ENCODE data around the gene AMH. TPM values are rescaled to one million over a fixed set of nuclear protein-coding genes. Genes with fewer than 3 reads are reported as not detected.
A peak's percentile ranks its signal among the peaks of the same experiment; 100 is the strongest.

AMH gene
- total and polyA plus RNA-seq, 2 of the 13 experiments (the other 11 are each of a cell fraction or from before 2014, with no cell fraction given) = 0.03 to 0.18 TPM

DNA sequence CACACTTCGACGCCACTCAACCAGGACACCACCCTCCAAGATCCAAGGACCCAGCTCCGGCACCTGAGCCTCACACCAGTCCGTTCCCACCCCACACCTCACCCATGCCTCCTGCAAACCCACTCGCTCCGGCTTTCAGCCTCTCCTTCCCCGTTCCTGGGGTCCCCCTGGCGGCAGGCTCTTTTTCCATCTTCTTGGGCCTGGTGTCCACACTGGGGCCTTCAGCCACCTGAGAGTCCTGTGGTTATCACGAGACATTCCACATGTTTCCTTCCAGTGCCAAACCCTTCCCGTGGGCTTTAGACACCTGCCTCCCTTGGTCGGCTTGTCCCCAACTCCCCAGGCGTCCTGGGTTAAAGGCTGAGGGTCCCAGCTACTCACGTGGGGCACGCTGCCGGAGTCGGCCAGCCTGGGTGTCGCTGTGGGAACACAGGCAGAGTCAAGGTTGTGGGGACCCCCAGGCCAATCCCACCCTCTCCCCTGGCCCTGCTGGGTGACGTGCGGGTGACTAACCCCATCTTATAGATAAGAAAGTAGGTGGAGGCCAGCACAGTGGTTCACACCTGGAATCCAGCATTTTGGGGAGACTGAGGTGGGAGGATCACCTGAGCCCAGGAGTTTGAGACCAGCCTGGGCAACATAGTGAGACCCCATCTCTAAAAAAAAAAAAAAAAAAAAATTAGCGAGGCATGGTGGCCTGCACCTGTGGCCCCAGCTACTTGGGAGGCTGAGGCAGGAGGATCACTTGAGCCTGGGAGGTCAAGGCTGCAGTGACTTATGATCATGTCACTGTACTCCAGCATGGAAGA is 5.1 kb downstream of the AMH start (continued):
- TF ChIP-seq, protein P1, sequence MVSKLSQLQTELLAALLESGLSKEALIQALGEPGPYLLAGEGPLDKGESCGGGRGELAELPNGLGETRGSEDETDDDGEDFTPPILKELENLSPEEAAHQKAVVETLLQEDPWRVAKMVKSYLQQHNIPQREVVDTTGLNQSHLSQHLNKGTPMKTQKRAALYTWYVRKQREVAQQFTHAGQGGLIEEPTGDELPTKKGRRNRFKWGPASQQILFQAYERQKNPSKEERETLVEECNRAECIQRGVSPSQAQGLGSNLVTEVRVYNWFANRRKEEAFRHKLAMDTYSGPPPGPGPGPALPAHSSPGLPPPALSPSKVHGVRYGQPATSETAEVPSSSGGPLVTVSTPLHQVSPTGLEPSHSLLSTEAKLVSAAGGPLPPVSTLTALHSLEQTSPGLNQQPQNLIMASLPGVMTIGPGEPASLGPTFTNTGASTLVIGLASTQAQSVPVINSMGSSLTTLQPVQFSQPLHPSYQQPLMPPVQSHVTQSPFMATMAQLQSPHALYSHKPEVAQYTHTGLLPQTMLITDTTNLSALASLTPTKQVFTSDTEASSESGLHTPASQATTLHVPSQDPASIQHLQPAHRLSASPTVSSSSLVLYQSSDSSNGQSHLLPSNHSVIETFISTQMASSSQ (IDR thresholded peaks at IDR 0.05; ENCODE audit: low read depth) = no peak
- TF ChIP-seq, protein P1 (CRISPR knock-in tag; IDR thresholded peaks at IDR 0.05; ENCODE audit: borderline replicate concordance) = no peak
- TF ChIP-seq ZNF83 (CRISPR knock-in tag; IDR thresholded peaks at IDR 0.05; ENCODE audit: borderline replicate concordance) (peak; percentile 57; the same call in 1 of the 2 replicates), NFRKB (IDR thresholded peaks at IDR 0.05) (no peak), IKZF4 (CRISPR knock-in tag; IDR thresholded peaks at IDR 0.05; ENCODE audit: borderline replicate concordance, low read depth, not compliant biosample characterization) (peak; percentile 27), NFATC3 (CRISPR knock-in tag; IDR thresholded peaks at IDR 0.05) (no peak), PCBP2 (optimal IDR thresholded peaks at IDR 0.05; ENCODE audit: low read depth, low read length, poor library complexity, severe bottlenecking) (no peak), ZC3H13 (CRISPR knock-in tag; IDR thresholded peaks at IDR 0.05) (no peak), SAP130 (CRISPR knock-in tag; IDR thresholded peaks at IDR 0.05; ENCODE audit: low read depth) (peak; percentile 40), ZNF605 (CRISPR knock-in tag; IDR thresholded peaks at IDR 0.05) (no peak), SALL1 (CRISPR knock-in tag; IDR thresholded peaks at IDR 0.05) (0 out of 2 replicates have a peak, but pooled peaks have one; percentile 11), SMC3 (IDR thresholded peaks at IDR 0.05; ENCODE audit: low read length) (peak; percentile 51), RFX3 (CRISPR knock-in tag; IDR thresholded peaks at IDR 0.05) (no peak), ZNF614 (CRISPR knock-in tag; IDR thresholded peaks at IDR 0.05; ENCODE audit: borderline replicate concordance) (peak; percentile 53; the same call in 1 of the 2 replicates)
- TF ChIP-seq, protein P2, sequence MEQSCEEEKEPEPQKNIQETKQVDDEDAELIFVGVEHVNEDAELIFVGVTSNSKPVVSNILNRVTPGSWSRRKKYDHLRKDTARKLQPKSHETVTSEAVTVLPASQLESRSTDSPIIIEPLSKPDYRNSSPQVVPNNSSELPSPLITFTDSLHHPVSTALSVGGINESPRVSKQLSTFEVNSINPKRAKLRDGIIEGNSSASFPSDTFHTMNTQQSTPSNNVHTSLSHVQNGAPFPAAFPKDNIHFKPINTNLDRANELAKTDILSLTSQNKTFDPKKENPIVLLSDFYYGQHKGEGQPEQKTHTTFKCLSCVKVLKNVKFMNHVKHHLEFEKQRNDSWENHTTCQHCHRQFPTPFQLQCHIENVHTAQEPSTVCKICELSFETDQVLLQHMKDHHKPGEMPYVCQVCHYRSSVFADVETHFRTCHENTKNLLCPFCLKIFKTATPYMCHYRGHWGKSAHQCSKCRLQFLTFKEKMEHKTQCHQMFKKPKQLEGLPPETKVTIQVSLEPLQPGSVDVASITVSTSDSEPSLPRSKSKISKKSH (CRISPR knock-in tag; IDR thresholded peaks at IDR 0.05; ENCODE audit: borderline replicate concordance) = 0 out of 2 replicates have a peak, but pooled peaks have one; percentile 48
- TF ChIP-seq, protein P3, sequence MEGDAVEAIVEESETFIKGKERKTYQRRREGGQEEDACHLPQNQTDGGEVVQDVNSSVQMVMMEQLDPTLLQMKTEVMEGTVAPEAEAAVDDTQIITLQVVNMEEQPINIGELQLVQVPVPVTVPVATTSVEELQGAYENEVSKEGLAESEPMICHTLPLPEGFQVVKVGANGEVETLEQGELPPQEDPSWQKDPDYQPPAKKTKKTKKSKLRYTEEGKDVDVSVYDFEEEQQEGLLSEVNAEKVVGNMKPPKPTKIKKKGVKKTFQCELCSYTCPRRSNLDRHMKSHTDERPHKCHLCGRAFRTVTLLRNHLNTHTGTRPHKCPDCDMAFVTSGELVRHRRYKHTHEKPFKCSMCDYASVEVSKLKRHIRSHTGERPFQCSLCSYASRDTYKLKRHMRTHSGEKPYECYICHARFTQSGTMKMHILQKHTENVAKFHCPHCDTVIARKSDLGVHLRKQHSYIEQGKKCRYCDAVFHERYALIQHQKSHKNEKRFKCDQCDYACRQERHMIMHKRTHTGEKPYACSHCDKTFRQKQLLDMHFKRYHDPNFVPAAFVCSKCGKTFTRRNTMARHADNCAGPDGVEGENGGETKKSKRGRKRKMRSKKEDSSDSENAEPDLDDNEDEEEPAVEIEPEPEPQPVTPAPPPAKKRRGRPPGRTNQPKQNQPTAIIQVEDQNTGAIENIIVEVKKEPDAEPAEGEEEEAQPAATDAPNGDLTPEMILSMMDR (CRISPR knock-in tag; IDR thresholded peaks at IDR 0.05) = peak; percentile 85
- TF ChIP-seq, protein P4, sequence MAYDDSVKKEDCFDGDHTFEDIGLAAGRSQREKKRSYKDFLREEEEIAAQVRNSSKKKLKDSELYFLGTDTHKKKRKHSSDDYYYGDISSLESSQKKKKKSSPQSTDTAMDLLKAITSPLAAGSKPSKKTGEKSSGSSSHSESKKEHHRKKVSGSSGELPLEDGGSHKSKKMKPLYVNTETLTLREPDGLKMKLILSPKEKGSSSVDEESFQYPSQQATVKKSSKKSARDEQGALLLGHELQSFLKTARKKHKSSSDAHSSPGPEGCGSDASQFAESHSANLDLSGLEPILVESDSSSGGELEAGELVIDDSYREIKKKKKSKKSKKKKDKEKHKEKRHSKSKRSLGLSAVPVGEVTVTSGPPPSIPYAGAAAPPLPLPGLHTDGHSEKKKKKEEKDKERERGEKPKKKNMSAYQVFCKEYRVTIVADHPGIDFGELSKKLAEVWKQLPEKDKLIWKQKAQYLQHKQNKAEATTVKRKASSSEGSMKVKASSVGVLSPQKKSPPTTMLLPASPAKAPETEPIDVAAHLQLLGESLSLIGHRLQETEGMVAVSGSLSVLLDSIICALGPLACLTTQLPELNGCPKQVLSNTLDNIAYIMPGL (CRISPR knock-in tag; IDR thresholded peaks at IDR 0.05; ENCODE audit: borderline replicate concordance in 1 of 2, low read depth in 1 of 2) = peak; percentile 40 to 74; a peak in 3 of 4 replicates
- TF ChIP-seq, protein P5, sequence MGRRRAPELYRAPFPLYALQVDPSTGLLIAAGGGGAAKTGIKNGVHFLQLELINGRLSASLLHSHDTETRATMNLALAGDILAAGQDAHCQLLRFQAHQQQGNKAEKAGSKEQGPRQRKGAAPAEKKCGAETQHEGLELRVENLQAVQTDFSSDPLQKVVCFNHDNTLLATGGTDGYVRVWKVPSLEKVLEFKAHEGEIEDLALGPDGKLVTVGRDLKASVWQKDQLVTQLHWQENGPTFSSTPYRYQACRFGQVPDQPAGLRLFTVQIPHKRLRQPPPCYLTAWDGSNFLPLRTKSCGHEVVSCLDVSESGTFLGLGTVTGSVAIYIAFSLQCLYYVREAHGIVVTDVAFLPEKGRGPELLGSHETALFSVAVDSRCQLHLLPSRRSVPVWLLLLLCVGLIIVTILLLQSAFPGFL (CRISPR knock-in tag; IDR thresholded peaks at IDR 0.05) = no peak

Data from HepG2 (cell line).